ENCODE data around the gene DCTN2.
"Not testable (repeated sequence)": the region's sequence is repeated elsewhere in the genome, so short reads cannot be mapped to it uniquely, and the experiment has no call there.

Gene DCTN2

GRCh38 chr12:57576613-57577160 lies 29.7 kb upstream of the DCTN2 start:
- no peak for DNase-seq

DNA sequence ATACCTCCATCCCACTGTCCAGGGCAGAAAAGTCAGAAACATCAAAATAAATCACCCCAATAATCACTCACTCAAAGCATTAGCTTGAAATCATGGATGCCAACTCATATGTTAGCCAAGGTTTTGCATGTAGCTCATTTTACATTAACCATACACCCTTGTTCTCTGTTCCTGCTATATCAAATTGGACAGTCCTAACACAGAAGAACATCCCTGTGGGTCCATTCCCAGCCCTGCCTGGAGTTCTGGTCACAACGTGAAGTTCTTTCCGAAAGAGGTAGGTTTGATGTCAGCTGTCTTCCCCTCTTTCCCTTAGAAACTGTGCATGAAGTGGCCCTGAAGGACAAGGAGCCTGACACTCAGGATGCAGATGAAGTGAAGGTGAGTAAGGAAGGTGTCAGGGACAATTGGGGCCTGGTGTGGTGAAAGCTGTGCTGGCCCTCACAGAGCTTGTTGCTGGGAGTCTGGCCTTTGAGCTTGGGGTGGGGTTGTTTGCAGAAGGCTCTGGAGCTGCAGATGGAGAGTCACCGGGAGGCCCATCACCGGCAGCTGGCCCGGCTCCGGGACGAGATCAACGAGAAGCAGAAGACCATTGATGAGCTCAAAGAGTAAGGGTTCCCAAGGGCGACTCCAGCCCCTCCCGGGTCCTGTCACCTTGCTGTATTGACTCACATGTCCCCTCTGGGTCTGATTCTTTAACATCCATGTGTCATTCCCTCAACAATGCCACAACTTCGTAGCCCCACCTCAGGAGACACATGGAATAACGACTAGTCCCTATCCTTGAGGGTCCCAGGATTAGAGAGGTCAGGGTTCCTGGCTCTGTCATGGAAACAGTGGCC lies 29.0 kb upstream of the DCTN2 start:
- DNase-seq: no peak

DNA sequence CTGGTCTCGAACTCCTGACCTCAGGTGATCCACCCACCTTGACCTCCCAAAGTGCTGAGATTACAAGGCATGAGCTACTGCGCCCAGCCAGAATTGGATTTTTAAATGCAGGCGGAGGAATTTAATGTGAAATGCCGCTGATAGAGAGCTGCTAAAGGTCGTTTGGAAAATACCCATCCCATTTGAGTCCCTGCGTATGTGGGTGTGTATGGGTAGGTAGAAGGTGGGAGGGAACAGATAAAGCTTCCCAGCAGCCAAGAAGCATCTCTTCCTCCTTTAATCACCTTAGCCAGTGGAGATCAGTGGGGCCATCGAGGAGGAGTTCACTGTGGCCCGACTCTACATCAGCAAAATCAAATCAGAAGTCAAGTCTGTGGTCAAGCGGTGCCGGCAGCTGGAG lies 27.8 kb upstream of the DCTN2 start:
- DNase-seq: no peak

- DNase-seq: no peak
Observed at GRCh38 chr12:57571926-57572762, 25.2 kb upstream of the DCTN2 start.

- DNase-seq: not testable (repeated sequence)
Observed at GRCh38 chr12:57570438-57570837, 23.4 kb upstream of the DCTN2 start.

DNA sequence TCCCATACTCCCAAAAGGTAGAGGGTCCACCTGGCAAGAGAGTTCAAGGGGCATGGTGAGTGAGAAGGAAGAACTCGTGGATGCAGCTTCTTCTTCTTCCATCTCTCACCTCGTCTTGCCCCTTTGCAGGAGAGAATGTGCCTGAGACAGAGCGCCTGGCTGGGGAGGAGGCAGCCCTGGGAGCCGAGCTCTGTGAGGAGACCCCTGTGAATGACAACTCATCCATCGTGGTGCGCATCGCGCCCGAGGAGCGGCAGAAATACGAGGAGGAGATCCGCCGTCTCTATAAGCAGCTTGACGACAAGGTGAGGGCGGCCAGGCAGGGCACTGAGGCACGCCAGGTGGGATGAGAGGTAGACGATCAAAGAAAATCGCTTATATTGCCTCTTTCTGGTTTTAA lies 22.9 kb upstream of the DCTN2 start:
- no peak for DNase-seq

DNA sequence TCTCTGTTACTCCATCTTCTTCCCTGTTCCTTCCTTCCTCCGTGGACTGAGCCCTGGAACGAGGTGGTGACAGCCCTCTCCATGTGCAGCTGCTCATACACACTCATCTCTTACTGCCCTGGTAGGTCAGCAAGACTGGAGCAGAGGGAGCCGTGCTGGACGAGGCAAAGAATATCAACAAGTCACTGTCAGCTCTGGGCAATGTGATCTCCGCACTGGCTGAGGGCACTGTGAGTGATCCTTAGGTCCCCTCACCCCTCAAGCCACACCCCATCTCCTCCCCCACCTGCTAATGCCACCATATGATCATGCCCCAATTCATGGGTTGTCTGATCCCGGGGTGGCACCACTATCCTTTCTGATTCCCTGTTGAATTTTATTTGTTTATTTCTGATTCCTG lies 21.8 kb upstream of the DCTN2 start:
- no peak for DNase-seq

DNA sequence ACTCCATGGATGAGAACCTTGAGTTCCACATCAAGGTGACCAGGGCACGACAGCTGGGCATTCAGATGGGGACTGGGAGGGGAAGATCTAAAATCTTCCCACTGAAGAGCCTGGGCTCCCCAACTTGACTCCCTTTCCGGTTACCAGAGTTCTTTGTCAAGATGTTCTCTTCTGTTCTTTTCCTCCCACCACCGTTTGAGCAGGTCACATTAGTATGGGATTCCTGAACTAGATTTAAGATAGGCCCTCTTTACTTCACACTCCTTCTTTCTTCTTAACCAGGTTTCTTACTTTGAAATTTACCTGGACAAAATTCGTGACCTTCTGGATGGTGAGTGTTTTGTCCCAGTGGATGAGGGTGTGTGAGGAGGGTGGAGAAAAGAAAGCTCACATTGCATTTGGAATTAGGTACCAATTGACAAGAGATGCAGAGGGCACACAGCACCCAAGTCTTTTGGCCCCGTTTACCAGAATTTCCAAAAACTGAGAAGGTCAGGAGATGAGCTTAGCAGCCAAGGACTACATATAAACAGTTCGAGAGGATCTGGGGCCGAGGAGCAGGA lies 17.3 kb upstream of the DCTN2 start:
- DNase-seq: no peak

DNA sequence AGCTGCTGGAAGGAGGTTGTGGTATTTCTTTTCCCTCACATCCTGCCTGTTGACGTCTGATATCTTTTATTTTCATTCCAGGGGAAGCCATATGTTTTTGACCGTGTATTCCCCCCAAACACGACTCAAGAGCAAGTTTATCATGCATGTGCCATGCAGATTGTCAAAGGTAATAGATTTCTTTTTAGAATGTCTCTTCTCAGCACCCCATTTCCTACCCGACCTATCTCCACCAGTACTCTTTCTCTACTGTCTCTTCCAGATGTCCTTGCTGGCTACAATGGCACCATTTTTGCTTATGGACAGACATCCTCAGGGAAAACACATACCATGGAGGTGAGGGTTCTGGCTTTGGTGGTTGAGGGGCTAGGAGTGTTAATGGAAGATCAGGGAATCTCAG lies 16.4 kb upstream of the DCTN2 start:
- no peak for DNase-seq

- DNase-seq: not testable (repeated sequence)
Observed at GRCh38 chr12:57561117-57561516, 14.1 kb upstream of the DCTN2 start.

DNA sequence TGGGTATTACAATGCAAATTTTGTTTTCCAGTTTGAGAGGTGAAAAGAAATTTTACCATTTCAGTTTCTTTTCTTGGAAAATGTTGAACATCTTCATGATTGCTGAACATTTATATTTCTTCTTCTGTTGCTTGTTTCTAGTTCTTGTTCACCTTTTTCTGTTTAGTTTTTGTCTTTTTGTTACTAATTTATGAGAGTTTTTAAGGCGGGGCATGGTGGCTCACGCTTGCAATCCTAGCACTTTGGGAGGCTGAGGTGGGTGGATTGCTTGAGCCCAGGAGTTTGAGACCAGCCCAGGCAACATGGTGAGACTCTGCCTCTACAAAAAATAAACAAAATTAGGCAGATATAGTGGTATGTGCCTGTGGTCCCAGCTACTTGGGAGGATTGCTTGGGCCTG lies 13.5 kb upstream of the DCTN2 start:
- DNase-seq: no peak

GRCh38 chr12:57558864-57559263 lies 11.9 kb upstream of the DCTN2 start:
- no peak for DNase-seq

GRCh38 chr12:57554897-57555296 lies 7.9 kb upstream of the DCTN2 start:
- no peak for DNase-seq

GRCh38 chr12:57554453-57554852 lies 7.5 kb upstream of the DCTN2 start:
- DNase-seq: no peak

- DNase-seq: no peak
Observed at GRCh38 chr12:57553343-57554202, 6.6 kb upstream of the DCTN2 start.

DNA sequence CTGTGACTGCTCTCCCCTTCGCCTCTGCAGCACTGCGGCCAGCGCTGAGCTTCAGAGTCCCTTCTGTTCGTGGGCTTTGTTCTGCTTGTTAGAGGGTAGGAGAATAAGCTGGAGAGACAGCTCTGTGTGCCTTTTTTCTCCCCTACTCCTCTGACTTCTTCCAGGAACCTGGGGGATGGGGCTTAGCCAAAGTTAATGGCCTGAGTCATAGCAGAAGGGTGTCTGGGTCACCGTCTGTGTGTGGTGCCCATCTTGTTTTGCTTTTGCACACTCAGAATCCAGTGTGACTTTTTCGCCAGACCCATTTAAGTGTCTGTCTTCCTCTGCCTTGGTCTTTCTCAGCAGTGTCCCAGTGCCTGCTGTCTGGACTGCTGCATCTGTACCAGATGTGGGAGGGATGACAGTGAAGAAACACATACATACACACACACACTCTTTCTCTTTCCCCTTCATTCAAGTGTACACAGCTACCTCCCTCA lies 5.9 kb upstream of the DCTN2 start:
- DNase-seq: no peak

DNA sequence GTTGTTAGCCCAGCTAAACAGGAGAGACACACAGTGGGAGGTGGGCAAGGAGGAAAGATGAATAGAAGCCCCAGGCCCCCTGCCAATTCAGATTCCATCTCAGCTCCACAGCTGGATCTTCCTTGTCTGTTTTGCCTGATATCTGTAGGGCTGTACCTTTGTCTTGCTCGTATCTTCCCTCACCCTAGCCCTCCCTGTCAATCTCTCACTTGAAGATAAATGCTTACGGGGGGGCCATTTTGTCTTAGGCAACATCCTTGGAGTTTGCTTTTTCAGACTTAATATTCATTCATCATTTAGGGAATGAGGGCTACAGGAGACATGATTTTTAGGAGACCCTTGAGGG lies 5.3 kb upstream of the DCTN2 start:
- DNase-seq: no peak

GRCh38 chr12:57551637-57552305 lies 4.8 kb upstream of the DCTN2 start:
- DNase-seq: no peak

DNA sequence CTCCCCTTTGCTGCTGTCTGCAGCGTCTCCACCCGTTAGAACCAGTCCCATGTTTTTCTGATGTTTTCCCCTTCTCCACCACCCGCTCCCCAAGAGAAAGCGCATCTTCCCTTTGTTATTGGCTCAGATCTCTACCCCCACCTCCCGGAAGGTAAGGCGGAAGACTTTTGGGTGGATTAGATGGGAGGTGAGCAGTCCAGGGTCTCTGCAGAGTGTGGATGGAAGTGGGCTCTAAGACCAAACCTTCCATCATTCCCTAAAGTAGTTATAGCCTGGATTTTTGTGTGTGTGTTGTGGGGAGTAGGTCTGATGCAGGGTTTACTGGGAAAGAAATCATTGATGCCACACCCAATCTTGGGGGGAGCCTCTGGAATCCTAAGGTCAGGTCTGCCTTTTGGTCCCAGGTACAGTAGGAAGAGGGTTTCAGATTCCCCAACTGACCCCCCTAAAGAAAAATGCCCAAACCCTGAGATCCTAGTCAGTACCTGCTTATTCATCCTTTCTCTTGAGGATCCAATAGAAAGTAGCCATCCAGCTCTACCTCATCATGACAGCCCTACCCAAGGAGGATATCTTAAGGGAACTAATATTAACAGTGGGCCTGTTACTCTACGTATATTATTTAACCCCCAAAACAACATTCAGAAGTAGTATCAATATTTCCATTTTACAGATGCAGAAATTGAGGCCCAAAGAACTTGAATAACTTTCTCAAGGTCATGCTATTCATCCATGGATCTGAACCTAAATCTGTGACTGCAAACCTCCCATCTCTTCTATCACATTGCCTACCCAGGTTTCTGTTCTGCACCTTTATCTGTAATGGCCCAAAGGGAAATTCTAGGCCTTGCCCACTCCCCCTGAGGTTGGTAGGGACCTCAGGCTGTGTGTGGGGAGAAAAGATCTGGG lies 3.9 kb upstream of the DCTN2 start:
- no peak for DNase-seq

DNA sequence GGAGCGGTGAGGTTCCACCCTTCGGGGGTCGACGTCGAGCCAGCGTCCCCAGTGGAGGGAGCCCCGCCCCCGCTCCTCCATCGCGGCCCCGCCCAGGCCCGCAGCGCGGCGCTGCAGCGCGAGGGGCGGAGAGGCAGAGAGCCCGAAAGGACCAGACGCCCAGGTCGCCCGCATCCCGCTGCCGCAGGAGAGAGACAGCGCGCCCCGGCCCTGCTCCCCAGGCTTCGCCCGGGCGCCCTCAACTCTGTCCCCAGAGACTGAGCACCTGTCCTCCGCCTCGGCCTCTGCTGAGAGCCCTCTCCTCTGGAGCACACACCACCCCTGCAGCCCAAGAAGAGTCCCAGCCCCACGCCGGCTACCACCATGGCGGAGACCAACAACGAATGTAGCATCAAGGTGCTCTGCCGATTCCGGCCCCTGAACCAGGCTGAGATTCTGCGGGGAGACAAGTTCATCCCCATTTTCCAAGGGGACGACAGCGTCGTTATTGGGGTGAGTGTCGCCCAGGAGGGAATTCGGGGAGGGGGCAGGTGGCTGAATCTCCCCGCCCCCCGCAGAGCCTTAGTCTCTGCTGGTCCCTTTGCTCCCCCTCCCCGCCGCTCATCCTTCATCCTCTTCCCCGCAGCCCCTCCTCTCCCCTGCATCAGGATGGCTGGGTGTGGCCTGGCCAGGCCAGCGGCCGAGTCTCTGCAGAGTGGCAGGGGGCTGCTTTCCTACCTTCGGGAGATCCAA lies 3.1 kb upstream of the DCTN2 start, which contains the start of gene KIF5A:
Gene KIF5A (plus strand): TSS at position 136 of the 732 bp plus-strand sequence. CDS start 228 bp downstream, at position 364.
- DNase-seq: peak; percentile 52 to 59

All from stimulated activated CD4-positive, alpha-beta T cell treated with anti-CD3 and anti-CD28 coated beads, Interleukin-2, amount 100 ng/mL, for 48 hours (primary cell).